AG04449 (cell line): ENCODE data around the gene REXO1.
"Not testable (repeated sequence)": the region's sequence is repeated elsewhere in the genome, so short reads cannot be mapped to it uniquely, and the experiment has no call there.

Source experiments
- CTCF ChIA-PET: fragments of 350-600 bp; formaldehyde crosslinking; extraction: SDS; loops from one replicate; lab custom pipeline; 2021; ENCODE audit warnings: antibody characterized with exemption; lab: Yijun Ruan, JAX
- POLR2A ChIA-PET: fragments of 400-600, 350-600 bp; formaldehyde crosslinking; extraction: SDS; loops from one replicate; lab custom pipeline; 2020; ENCODE audit warnings: antibody characterized with exemption, inconsistent platforms; lab: Yijun Ruan, JAX
- DNase-seq: peaks from one replicate; pipeline ENCODE4 v3.0.0-alpha.2; 2010; ENCODE audit warnings: low read depth, low spot score
- H3K4me3 ChIP-seq: 2 replicates; pipeline ENCODE4 v1.5.1; 2011; ENCODE audit warnings: low read depth, mild to moderate bottlenecking, control low read depth, low read length
- TF ChIP-seq, protein P1 (sequence below): IDR thresholded peaks from one replicate; pipeline ENCODE4 v1.5.1; 2011; ENCODE audit warnings: mild to moderate bottlenecking, moderate library complexity, low read length, control low read depth, inconsistent platforms; ENCODE audit not compliant: insufficient read depth; ENCODE audit errors: missing control alignments

The REXO1 gene

GRCh38 chr19:1848399-1849131 is at the start of gene REXO1:
TSS of gene REXO1 (minus strand) at chr19:1848483. CDS start at chr19:1848358, 125 bp downstream.
- CTCF ChIA-PET = interaction anchor here (0.5 to 4.0 kb wide), 12 partner anchors 9 to 176 kb away, joined by 3 to 57 read pairs (median 3); no protein-coding TSS in a partner anchor
- H3K4me3 ChIP-seq = peak within 1 kb of the TSS; percentile 96
- POLR2A ChIA-PET = no interaction called here
- DNase-seq = no peak
- TF ChIP-seq, protein P1, sequence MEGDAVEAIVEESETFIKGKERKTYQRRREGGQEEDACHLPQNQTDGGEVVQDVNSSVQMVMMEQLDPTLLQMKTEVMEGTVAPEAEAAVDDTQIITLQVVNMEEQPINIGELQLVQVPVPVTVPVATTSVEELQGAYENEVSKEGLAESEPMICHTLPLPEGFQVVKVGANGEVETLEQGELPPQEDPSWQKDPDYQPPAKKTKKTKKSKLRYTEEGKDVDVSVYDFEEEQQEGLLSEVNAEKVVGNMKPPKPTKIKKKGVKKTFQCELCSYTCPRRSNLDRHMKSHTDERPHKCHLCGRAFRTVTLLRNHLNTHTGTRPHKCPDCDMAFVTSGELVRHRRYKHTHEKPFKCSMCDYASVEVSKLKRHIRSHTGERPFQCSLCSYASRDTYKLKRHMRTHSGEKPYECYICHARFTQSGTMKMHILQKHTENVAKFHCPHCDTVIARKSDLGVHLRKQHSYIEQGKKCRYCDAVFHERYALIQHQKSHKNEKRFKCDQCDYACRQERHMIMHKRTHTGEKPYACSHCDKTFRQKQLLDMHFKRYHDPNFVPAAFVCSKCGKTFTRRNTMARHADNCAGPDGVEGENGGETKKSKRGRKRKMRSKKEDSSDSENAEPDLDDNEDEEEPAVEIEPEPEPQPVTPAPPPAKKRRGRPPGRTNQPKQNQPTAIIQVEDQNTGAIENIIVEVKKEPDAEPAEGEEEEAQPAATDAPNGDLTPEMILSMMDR = peak; percentile 78

- POLR2A ChIA-PET = no interaction called here
- CTCF ChIA-PET = interaction anchor here (2.6 kb wide), 1 partner anchor 12 kb away, joined by 14 read pairs; the partner anchor contains the start of gene ABHD17A
- TF ChIP-seq, protein P1 = no peak
- H3K4me3 ChIP-seq = no peak overlapping the region
- DNase-seq = no peak
Measured at GRCh38 chr19:1896508-1896907, 48.2 kb upstream of the REXO1 start.

GRCh38 chr19:1893791-1894190 is 45.5 kb upstream of the REXO1 start:
- TF ChIP-seq, protein P1 = no peak
- POLR2A ChIA-PET = no interaction called here
- CTCF ChIA-PET = interaction anchor here (1.5 kb wide), 1 partner anchor 10 kb away, joined by 3 read pairs; no protein-coding TSS in a partner anchor
- DNase-seq = no peak
- H3K4me3 ChIP-seq = no peak overlapping the region

- CTCF ChIA-PET = interaction anchor here (1.5 kb wide), 1 partner anchor 26 kb away, joined by 4 read pairs; no protein-coding TSS in a partner anchor
- no peak overlapping the region for H3K4me3 ChIP-seq
- POLR2A ChIA-PET = no interaction called here
- DNase-seq = no peak
- TF ChIP-seq, protein P1 = no peak
Measured at GRCh38 chr19:1889907-1890306, 41.6 kb upstream of the REXO1 start.

DNA sequence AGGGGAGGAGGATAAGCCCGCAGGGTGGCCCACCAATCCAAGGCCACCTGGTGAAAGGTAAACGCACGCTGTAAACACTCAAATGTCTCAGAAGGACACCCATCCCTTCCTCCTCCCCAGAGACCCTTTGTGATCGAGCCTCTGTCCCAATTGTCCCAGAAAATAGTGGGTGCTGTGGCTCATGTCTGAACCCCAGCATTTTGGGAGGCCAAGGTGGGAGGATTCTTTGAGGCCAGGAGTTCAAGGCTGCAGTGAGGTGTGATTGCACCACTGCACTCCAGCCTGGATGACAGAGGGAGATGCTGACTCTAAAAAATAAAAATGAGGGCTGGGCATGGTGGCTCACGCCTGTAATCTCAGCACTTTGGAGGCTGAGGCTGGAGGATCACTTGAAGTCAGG is 40.1 kb upstream of the REXO1 start:
- H3K4me3 ChIP-seq = no peak overlapping the region
- POLR2A ChIA-PET = no interaction called here
- CTCF ChIA-PET = interaction anchor here (1.5 to 1.9 kb wide), 2 partner anchors 9 to 27 kb away, joined by 4 read pairs; no protein-coding TSS in a partner anchor
- TF ChIP-seq, protein P1 = no peak
- DNase-seq = no peak

GRCh38 chr19:1886360-1886759 is 38.1 kb upstream of the REXO1 start:
- POLR2A ChIA-PET, DNase-seq: not testable (repeated sequence)
- CTCF ChIA-PET = interaction anchor here (1.7 to 3.9 kb wide), 2 partner anchors 11 to 44 kb away, joined by 3 to 14 read pairs; no protein-coding TSS in a partner anchor

GRCh38 chr19:1885398-1886119 is 37.3 kb upstream of the REXO1 start, which contains the start of gene ABHD17A:
TSS of gene ABHD17A (minus strand) at chr19:1885496. CDS start at chr19:1881566, 3,930 bp downstream.
- POLR2A ChIA-PET = interaction anchor here (0.6 to 0.7 kb wide), 2 partner anchors 9 to 16 kb away, joined by 3 to 6 read pairs; no protein-coding TSS in a partner anchor
- CTCF ChIA-PET = interaction anchor here (1.7 to 3.9 kb wide), 2 partner anchors 12 to 45 kb away, joined by 3 to 14 read pairs; no protein-coding TSS in a partner anchor
- peak within 1 kb of the TSS; percentile 80 for H3K4me3 ChIP-seq
- DNase-seq = not testable (repeated sequence)

More at GRCh38 chr19:1886360-1886759, 38.1 kb upstream of the REXO1 start:
- not testable (repeated sequence) for H3K4me3 ChIP-seq
